ENCODE results near the gene MCU. TPM values are rescaled to one million over a fixed set of nuclear protein-coding genes. Genes with fewer than 3 reads are reported as not detected.

The MCU gene
- total RNA-seq, 1 experiment from 2014 or later = 26.8 TPM

- ATAC-seq (peak; percentile 66), DNase-seq (ENCODE audit: low read depth, low spot score) (no peak)
- no peaks in the 10 kb centered on the region for H3K9me3 ChIP-seq (ENCODE audit: control insufficient read depth in 1 of 2, insufficient read depth in 1 of 2, low read depth in 1 of 2, low read length in 2 of 2)
- no peak overlapping the region for H2AFZ ChIP-seq (ENCODE audit: low read depth, low read length, poor library complexity, severe bottlenecking)
- H3K36me3 ChIP-seq (ENCODE audit: control insufficient read depth in 1 of 2, insufficient read depth in 2 of 2, low read length in 2 of 2) = no peaks in the 10 kb centered on the region
- ChIA-PET CTCF (no interaction called here), POLR2A (interaction anchor here (1.6 kb wide), 1 partner anchor 15 kb away, joined by 3 read pairs; no protein-coding TSS in a partner anchor), RAD21 (ENCODE audit: low non-redundant PET in 1 of 2, low total read pairs in 2 of 2, uncharacterized antibody in 2 of 2, unreplicated experiment in 2 of 2) (no interaction called here)
- H3K79me2 ChIP-seq (ENCODE audit: insufficient read depth, low read length) = peaks cover 13% of the 10 kb centered on the region; the same call in 1 of the 2 replicates
- intact Hi-C loops (cut with micrococcal nuclease) = no loop called here
- no peaks in the 10 kb centered on the region for H3K27me3 ChIP-seq (ENCODE audit: insufficient read depth, low read length)
- TF ChIP-seq ZNF274 (IDR thresholded peaks at IDR 0.05; ENCODE audit: low read depth, low read length) (no peak), EGR1 (IDR thresholded peaks at IDR 0.05; ENCODE audit: low read depth) (no peak), JUND (IDR thresholded peaks at IDR 0.05) (no peak), SIN3A (IDR thresholded peaks at IDR 0.05; ENCODE audit: low read depth) (no peak)
- TF ChIP-seq, protein P1, sequence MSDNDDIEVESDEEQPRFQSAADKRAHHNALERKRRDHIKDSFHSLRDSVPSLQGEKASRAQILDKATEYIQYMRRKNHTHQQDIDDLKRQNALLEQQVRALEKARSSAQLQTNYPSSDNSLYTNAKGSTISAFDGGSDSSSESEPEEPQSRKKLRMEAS (IDR thresholded peaks at IDR 0.05) = no peak
- H3K9me2 ChIP-seq (ENCODE audit: insufficient read depth) = no peaks in the 10 kb centered on the region
- H4K20me1 ChIP-seq (ENCODE audit: insufficient read depth) = no peaks in the 10 kb centered on the region; the same call in 1 of the 2 replicates
- peaks cover 9 to 13% of the 10 kb centered on the region in 2 experiments; a peak in 3 of 4 replicates for H3K4me1 ChIP-seq (ENCODE audit: control insufficient read depth in 1 of 2, insufficient read depth in 2 of 2, low read length in 2 of 2)
- peak overlapping the region; percentile 40 for H3K4me2 ChIP-seq (ENCODE audit: low read length)
- H3K27ac ChIP-seq (ENCODE audit: low read depth, low read length) = no peak overlapping the region
- BruUV-seq (replicated peaks) = no TSS peak
- no peak overlapping the region for H3K9ac ChIP-seq (ENCODE audit: low read length)
- no peak overlapping the region for H3K4me3 ChIP-seq (replicated peaks in 1 of 2; ENCODE audit: low read depth in 1 of 2, low read length in 2 of 2)
These were observed 72.2 kb downstream of the MCU start for GRCh38 chr10:72764151-72764550.

DNA sequence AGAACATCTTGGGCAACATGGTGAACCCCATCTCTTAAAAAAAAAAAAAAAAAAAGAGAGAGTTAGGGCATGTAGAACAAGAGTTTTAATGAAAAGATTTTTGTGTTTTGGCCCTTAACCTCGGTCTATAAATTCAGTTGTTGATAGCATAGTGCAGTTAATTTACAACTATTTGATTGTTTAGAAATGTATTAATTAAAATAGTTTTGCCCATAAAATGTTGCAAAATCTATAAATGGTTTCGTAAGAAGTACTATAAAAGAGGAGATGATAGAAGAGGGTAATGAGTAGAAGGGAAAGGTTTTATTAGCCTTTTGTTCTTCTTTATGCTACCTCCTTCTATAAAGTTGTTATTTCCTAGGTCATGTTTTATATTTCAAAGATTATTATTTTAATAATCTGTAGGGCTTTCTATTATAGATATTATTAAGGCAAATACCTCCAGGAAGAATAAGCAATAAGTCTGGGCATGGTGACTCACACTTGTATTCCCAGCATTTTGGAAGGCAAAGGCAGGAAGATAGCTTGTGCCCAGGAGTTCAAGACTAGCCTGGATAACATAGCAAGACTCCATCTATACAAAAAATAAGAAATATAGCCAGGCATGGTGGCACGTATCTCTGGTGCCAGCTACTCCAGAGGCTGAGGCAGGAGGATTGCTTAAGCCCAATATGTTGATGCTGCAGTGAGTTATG is 73.3 kb downstream of the MCU start:
- Histone ChIP-seq H3K36me3 (ENCODE audit: control insufficient read depth in 1 of 2, insufficient read depth in 2 of 2, low read length in 2 of 2) (no peaks in the 10 kb centered on the region), H3K27me3 (ENCODE audit: insufficient read depth, low read length) (no peaks in the 10 kb centered on the region), H3K9me3 (ENCODE audit: control insufficient read depth in 1 of 2, insufficient read depth in 1 of 2, low read depth in 1 of 2, low read length in 2 of 2) (no peaks in the 10 kb centered on the region), H2AFZ (ENCODE audit: low read depth, low read length, poor library complexity, severe bottlenecking) (no peak overlapping the region), H3K27ac (ENCODE audit: low read depth, low read length) (no peak overlapping the region), H4K20me1 (ENCODE audit: insufficient read depth) (no peaks in the 10 kb centered on the region; the same call in 1 of the 2 replicates), H3K9ac (ENCODE audit: low read length) (no peak overlapping the region), H3K79me2 (ENCODE audit: insufficient read depth, low read length) (peaks cover 18% of the 10 kb centered on the region; the same call in 1 of the 2 replicates), H3K4me1 (ENCODE audit: control insufficient read depth in 1 of 2, insufficient read depth in 2 of 2, low read length in 2 of 2) (peaks cover 9 to 13% of the 10 kb centered on the region in 2 experiments; a peak in 3 of 4 replicates), H3K4me2 (ENCODE audit: low read length) (no peak overlapping the region), H3K9me2 (ENCODE audit: insufficient read depth) (no peaks in the 10 kb centered on the region), H3K4me3 (replicated peaks in 1 of 2; ENCODE audit: low read depth in 1 of 2, low read length in 2 of 2) (no peak overlapping the region)
- ChIA-PET RAD21 (ENCODE audit: low non-redundant PET in 1 of 2, low total read pairs in 2 of 2, uncharacterized antibody in 2 of 2, unreplicated experiment in 2 of 2) (no interaction called here), POLR2A (no interaction called here), CTCF (no interaction called here)
- DNase-seq (ENCODE audit: low read depth, low spot score) (no peak), ATAC-seq (no peak)
- intact Hi-C loops (cut with micrococcal nuclease) = no loop called here
- TF ChIP-seq TCF7L2 (IDR thresholded peaks at IDR 0.05; ENCODE audit: borderline replicate concordance, extremely low read depth, insufficient read depth, insufficient read length) (no peak), POLR2AphosphoS5 (IDR thresholded peaks at IDR 0.05; ENCODE audit: low read depth, low read length) (no peak), ELF1 (IDR thresholded peaks at IDR 0.05; ENCODE audit: borderline replicate concordance, low read depth) (no peak), EZH2 (IDR thresholded peaks at IDR 0.05) (no peak), EZH2phosphoT487 (IDR thresholded peaks at IDR 0.05; ENCODE audit: borderline replicate concordance) (no peak), FOSL1 (IDR thresholded peaks at IDR 0.05; ENCODE audit: low read depth) (no peak), EGR1 (IDR thresholded peaks at IDR 0.05; ENCODE audit: low read depth) (no peak), RAD21 (IDR thresholded peaks at IDR 0.05; ENCODE audit: low read depth) (no peak), SIN3A (IDR thresholded peaks at IDR 0.05; ENCODE audit: low read depth) (no peak), POLR2A (IDR thresholded peaks at IDR 0.05; ENCODE audit: borderline replicate concordance, extremely low read depth, insufficient read depth, insufficient read length) (no peak)
- TF ChIP-seq, protein P1 (IDR thresholded peaks at IDR 0.05) = no peak
- TF ChIP-seq, protein P2, sequence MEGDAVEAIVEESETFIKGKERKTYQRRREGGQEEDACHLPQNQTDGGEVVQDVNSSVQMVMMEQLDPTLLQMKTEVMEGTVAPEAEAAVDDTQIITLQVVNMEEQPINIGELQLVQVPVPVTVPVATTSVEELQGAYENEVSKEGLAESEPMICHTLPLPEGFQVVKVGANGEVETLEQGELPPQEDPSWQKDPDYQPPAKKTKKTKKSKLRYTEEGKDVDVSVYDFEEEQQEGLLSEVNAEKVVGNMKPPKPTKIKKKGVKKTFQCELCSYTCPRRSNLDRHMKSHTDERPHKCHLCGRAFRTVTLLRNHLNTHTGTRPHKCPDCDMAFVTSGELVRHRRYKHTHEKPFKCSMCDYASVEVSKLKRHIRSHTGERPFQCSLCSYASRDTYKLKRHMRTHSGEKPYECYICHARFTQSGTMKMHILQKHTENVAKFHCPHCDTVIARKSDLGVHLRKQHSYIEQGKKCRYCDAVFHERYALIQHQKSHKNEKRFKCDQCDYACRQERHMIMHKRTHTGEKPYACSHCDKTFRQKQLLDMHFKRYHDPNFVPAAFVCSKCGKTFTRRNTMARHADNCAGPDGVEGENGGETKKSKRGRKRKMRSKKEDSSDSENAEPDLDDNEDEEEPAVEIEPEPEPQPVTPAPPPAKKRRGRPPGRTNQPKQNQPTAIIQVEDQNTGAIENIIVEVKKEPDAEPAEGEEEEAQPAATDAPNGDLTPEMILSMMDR (IDR thresholded peaks at IDR 0.05 in 2 of 3, conservative IDR thresholded peaks at IDR 0.05 in 1 of 3; ENCODE audit: borderline replicate concordance in 1 of 3, insufficient read depth in 1 of 3, low read depth in 2 of 3, low read length in 2 of 3) = no peak
- BruUV-seq (replicated peaks) = no TSS peak

Data from HCT116 (cell line).